Mesothelial cell of epicardium (in vitro differentiated cells): Measurements from ENCODE around the gene USP36. TPM values are rescaled to one million over a fixed set of nuclear protein-coding genes. Genes with fewer than 3 reads are reported as not detected.

ENCODE experiments used
- DNase-seq, 2 experiments: peaks; one replicate each; pipeline ENCODE4 v3.0.0; 2021; ENCODE audit warnings: low spot score in 2 of 2; ENCODE audit not compliant: unreplicated experiment in 2 of 2
- H3K27ac Mint-ChIP-seq: 2 replicates; pipeline ENCODE4 v1.8.0; 2021; ENCODE audit warnings: mixed read lengths
- H3K27me3 Mint-ChIP-seq: 2 replicates; pipeline ENCODE4 v1.8.0; 2021; ENCODE audit warnings: low read depth, mixed read lengths
- H3K36me3 Mint-ChIP-seq: 2 replicates; pipeline ENCODE4 v1.8.0; 2021; ENCODE audit warnings: mixed read lengths
- H3K4me1 Mint-ChIP-seq: 2 replicates; pipeline ENCODE4 v1.8.0; 2021; ENCODE audit warnings: mixed read lengths
- H3K4me3 Mint-ChIP-seq: 2 replicates; pipeline ENCODE4 v1.8.0; 2021; ENCODE audit warnings: mild to moderate bottlenecking, moderate library complexity, mixed read lengths
- H3K9me3 Mint-ChIP-seq: 2 replicates; pipeline ENCODE4 v1.8.0; 2021; ENCODE audit warnings: mixed read lengths
- CTCF ChIP-seq: fragments of 200-600 bp; sonication (generic); IDR thresholded peaks from one replicate; pipeline ENCODE4 v1.5.0; 2021; ENCODE audit warnings: antibody characterized with exemption; ENCODE audit not compliant: unreplicated experiment
- total RNA-seq: library from RNA; stranded (reverse); gene quantifications from 3 replicates; pipeline ENCODE4 v1.2.1, GENCODE V29; 2021

The USP36 gene
- total RNA-seq, 1 donor from 2014 or later, result 62.0 TPM

GRCh38 chr17:78785011-78785662 lies 55.5 kb downstream of the USP36 start:
- no peak for TF ChIP-seq CTCF

GRCh38 chr17:78784352-78784751 lies 56.3 kb downstream of the USP36 start:
- TF ChIP-seq CTCF, result no peak
- Mint-ChIP-seq H3K4me3 (peak overlapping the region; percentile 77), H3K9me3 (no peaks in the 10 kb centered on the region), H3K36me3 (peaks cover 8% of the 10 kb centered on the region), H3K27ac (peak overlapping the region; percentile 98), H3K4me1 (peaks cover 23% of the 10 kb centered on the region), H3K27me3 (no peaks in the 10 kb centered on the region)
- DNase-seq, result no peak

More at GRCh38 chr17:78785011-78785662, 55.5 kb downstream of the USP36 start:
- Mint-ChIP-seq H3K4me3 (no peak overlapping the region), H3K4me1 (peaks cover 21% of the 10 kb centered on the region), H3K27ac (peak overlapping the region; percentile 25), H3K36me3 (peaks cover 8% of the 10 kb centered on the region), H3K27me3 (no peaks in the 10 kb centered on the region), H3K9me3 (no peaks in the 10 kb centered on the region)
- DNase-seq, result no peak

GRCh38 chr17:78783711-78784324 lies 56.8 kb downstream of the USP36 start:
- H3K4me1 Mint-ChIP-seq, result peaks cover 24% of the 10 kb centered on the region
- no peaks in the 10 kb centered on the region for H3K27me3 Mint-ChIP-seq
- H3K27ac Mint-ChIP-seq, result peak overlapping the region; percentile 98
- peak overlapping the region; percentile 77 for H3K4me3 Mint-ChIP-seq
- H3K36me3 Mint-ChIP-seq, result peaks cover 8% of the 10 kb centered on the region
- H3K9me3 Mint-ChIP-seq, result no peaks in the 10 kb centered on the region
- no peak for TF ChIP-seq CTCF
- no peak for DNase-seq

- no peak for TF ChIP-seq CTCF
- Mint-ChIP-seq H3K36me3 (no peaks in the 10 kb centered on the region), H3K27ac (peak within 1 kb of the TSS; percentile 98)
These were observed 58.7 kb downstream of the USP36 start, which contains the start of gene CYTH1 for GRCh38 chr17:78781893-78782304. CYTH1 (minus strand) TSS chr17:78782273; CDS start chr17:78782223, 50 bp downstream.

GRCh38 chr17:78781104-78781892 lies 59.3 kb downstream of the USP36 start:
- no peak for TF ChIP-seq CTCF
- Mint-ChIP-seq H3K4me1 (peaks cover 24% of the 10 kb centered on the region), H3K9me3 (no peaks in the 10 kb centered on the region), H3K36me3 (no peaks in the 10 kb centered on the region), H3K27me3 (no peaks in the 10 kb centered on the region), H3K4me3 (peak overlapping the region; percentile 84), H3K27ac (peak overlapping the region; percentile 93)
- peak in 1 of 2 experiments; percentile 70 for DNase-seq

More at GRCh38 chr17:78781893-78782304, 58.7 kb downstream of the USP36 start, which contains the start of gene CYTH1:
- no peak for DNase-seq
- H3K4me1 Mint-ChIP-seq, result peaks cover 24% of the 10 kb centered on the region
- H3K9me3 Mint-ChIP-seq, result no peaks in the 10 kb centered on the region
- H3K4me3 Mint-ChIP-seq, result peak within 1 kb of the TSS; percentile 84
- no peaks in the 10 kb centered on the region for H3K27me3 Mint-ChIP-seq
